Stimulated activated CD8-positive, alpha-beta memory T cell treated with anti-CD3 and anti-CD28 coated beads, Interleukin-12 subunit alpha, Interleukin-12 subunit beta, amount 100 ng/mL, for 1 hour (primary cell): ENCODE measurements around the gene INPP5F.
"Not testable (repeated sequence)": the region's sequence is repeated elsewhere in the genome, so short reads cannot be mapped to it uniquely, and the experiment has no call there.

Experiments used
- DNase-seq: peaks from one replicate; pipeline ENCODE4 v3.0.0-alpha.2; 2020; ENCODE audit warnings: low read depth

INPP5F gene

GRCh38 chr10:119778776-119779445, 53.1 kb downstream of the INPP5F start:
- no peak for DNase-seq

- no peak for DNase-seq
Measured at GRCh38 chr10:119780879-119781480, 55.1 kb downstream of the INPP5F start.

GRCh38 chr10:119781498-119781897, 55.6 kb downstream of the INPP5F start:
- no peak for DNase-seq

GRCh38 chr10:119782981-119783664, 57.3 kb downstream of the INPP5F start:
- DNase-seq: no peak

GRCh38 chr10:119783665-119784027, 57.8 kb downstream of the INPP5F start:
- no peak for DNase-seq

- DNase-seq: no peak
Measured at GRCh38 chr10:119784340-119785067, 58.7 kb downstream of the INPP5F start.

GRCh38 chr10:119786117-119786769, 60.4 kb downstream of the INPP5F start:
- no peak for DNase-seq

- not testable (repeated sequence) for DNase-seq
Measured at GRCh38 chr10:119795101-119795500, 69.3 kb downstream of the INPP5F start.

GRCh38 chr10:119796039-119796438, 70.2 kb downstream of the INPP5F start:
- no peak for DNase-seq

GRCh38 chr10:119801176-119801575, 75.3 kb downstream of the INPP5F start:
- no peak for DNase-seq

- no peak for DNase-seq
Measured at GRCh38 chr10:119801998-119802538, 76.2 kb downstream of the INPP5F start.

- DNase-seq: no peak
Measured at GRCh38 chr10:119803264-119803663, 77.4 kb downstream of the INPP5F start.

- no peak for DNase-seq
Measured at GRCh38 chr10:119805702-119806230, 79.9 kb downstream of the INPP5F start.

- DNase-seq: no peak
Measured at GRCh38 chr10:119806334-119807130, 80.7 kb downstream of the INPP5F start.

GRCh38 chr10:119807960-119808697, 82.3 kb downstream of the INPP5F start:
- DNase-seq: no peak

GRCh38 chr10:119811122-119811521, 85.3 kb downstream of the INPP5F start:
- DNase-seq: no peak

- no peak for DNase-seq
Measured at GRCh38 chr10:119812684-119813083, 86.8 kb downstream of the INPP5F start.

- no peak for DNase-seq
Measured at GRCh38 chr10:119815671-119816070, 89.8 kb downstream of the INPP5F start.

GRCh38 chr10:119817991-119818888, 92.4 kb downstream of the INPP5F start:
- no peak for DNase-seq
